K562 treated with DMSO at 1 percent for 4 hours (cell line): ENCODE measurements around the gene PTGIS. TPM values are rescaled to one million over a fixed set of nuclear protein-coding genes. Genes with fewer than 3 reads are reported as not detected.

Experiments
- total RNA-seq: library from RNA; unstranded; fragments of 300-600 nt; gene quantifications from 2 replicates; pipeline ENCODE4 v1.2.3, GENCODE V29; 2022; ENCODE audit not compliant: insufficient read depth

The PTGIS gene
- not detected in 2 replicates for total RNA-seq

DNA sequence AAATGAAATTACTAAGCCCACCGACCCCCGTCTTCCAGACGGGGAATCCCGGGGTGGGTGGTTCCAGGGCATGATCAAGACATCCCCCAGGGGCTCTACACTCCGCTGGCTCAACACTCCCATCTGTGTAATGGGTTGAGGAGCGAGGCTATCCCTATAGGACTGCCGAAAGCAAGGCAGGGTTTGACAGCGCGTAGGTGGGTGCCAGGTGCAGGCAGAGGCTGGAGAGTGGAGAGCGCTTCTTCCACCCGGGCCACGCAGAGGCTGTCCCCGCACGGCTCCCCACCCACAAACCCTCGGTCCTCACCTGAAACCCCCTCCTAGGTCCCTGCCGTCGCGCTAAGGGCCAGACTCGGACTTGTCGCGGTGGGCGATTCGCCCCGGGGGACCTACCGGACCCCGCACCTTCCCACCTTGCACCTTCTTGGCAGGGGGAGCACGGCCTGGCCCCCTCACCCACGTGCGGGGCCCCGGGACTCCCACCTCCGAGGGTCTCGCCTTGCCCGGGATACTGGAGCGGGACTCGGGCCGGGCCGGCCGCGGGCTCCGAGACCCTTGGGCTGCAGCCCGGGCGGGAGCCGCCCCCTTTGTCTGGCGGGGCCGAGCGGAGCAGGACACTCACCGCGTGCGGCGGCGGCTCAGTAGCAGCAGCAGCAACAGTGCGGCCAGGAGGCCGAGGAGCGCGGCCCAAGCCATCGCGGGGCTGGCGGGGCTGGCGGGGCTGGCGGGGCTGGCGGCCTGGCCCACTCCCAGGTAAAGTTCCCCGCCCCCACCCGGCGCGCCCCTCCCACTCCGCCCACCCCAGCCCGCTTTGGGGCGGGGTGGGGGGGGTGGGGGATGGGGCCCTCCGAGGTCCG is at the start of gene PTGIS:
Gene PTGIS (minus strand): TSS at position 717 of the 857 bp plus-strand sequence. CDS start 21 bp downstream, at position 696.

DNA sequence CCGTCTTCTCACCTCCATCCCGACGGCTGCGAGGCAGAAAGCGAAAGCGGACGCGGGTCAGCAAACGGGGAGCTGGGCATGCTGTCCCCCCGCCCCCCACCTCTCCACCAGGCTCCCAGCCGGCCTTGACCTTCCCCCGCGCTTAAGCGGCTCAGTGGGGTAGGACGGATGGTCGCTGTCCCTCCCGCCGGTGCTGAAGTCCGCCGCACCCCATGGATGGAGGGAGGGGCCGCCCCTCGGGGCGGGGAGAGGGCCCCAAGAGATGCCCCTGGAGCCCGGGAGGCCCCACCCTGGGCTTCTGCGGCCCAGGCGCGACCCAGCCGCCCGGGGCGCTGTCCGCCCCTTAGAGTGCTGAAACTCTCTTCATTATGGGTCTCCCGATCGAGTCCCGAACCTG is 85.3 kb downstream of the PTGIS start, which contains the start of gene KCNB1:
Gene KCNB1 (minus strand): TSS at position 48 of the 397 bp plus-strand sequence. CDS start 188 bp downstream, outside the sequence.

Other genes with a start within 250 kb of the PTGIS start
- not detected in 2 replicates for gene KCNB1, start 85.5 kb downstream of the PTGIS start, total RNA-seq
- gene B4GALT5, start 145.7 kb upstream of the PTGIS start, total RNA-seq, result 10.7 and 13.2 TPM in 2 replicates
- 5.9 and 6.5 TPM in 2 replicates for gene SLC9A8, start 244.7 kb upstream of the PTGIS start, total RNA-seq